DOHH2 (cell line): ENCODE measurements around the gene CCNA2.

ENCODE experiments used
- H3F3A ChIP-seq: fragments of 200-600 bp; sonication (generic), shearing (Covaris generic); 2 replicates; pipeline ENCODE4 v1.6.0; 2016; ENCODE audit warnings: antibody characterized with exemption, mild to moderate bottlenecking; ENCODE audit not compliant: control insufficient read depth, insufficient read depth
- H3K27ac ChIP-seq: fragments of 200-600 bp; sonication (generic); 2 replicates; pipeline ENCODE4 v1.5.1; 2014; ENCODE audit warnings: low read depth, mild to moderate bottlenecking, low read length, moderate library complexity
- H3K27me3 ChIP-seq: fragments of 200-600 bp; sonication (generic); 2 replicates; pipeline ENCODE4 v1.6.1; 2014; ENCODE audit warnings: mild to moderate bottlenecking, low read length, mixed read lengths; ENCODE audit not compliant: control insufficient read depth
- H3K36me3 ChIP-seq: fragments of 200-600 bp; sonication (generic); 2 replicates; pipeline ENCODE4 v1.6.1; 2014; ENCODE audit warnings: mild to moderate bottlenecking, low read length, moderate library complexity, mixed read lengths; ENCODE audit not compliant: control insufficient read depth
- H3K4me1 ChIP-seq: fragments of 200-600 bp; sonication (generic); 2 replicates; pipeline ENCODE4 v1.6.1; 2014; ENCODE audit warnings: mild to moderate bottlenecking, low read length, mixed read lengths; ENCODE audit not compliant: control insufficient read depth
- H3K4me2 ChIP-seq: fragments of 200-600 bp; sonication (generic); 2 replicates; pipeline ENCODE4 v1.6.0; 2014; ENCODE audit warnings: mild to moderate bottlenecking, low read length, moderate library complexity
- H3K4me3 ChIP-seq: fragments of 200-600 bp; sonication (generic); 2 replicates; pipeline ENCODE4 v1.5.1; 2014; ENCODE audit warnings: mild to moderate bottlenecking, low read length, mixed read lengths
- H3K79me2 ChIP-seq: fragments of 200-600 bp; sonication (generic); 2 replicates; pipeline ENCODE4 v1.6.1; 2014; ENCODE audit warnings: mild to moderate bottlenecking, low read length, mixed read lengths; ENCODE audit not compliant: control insufficient read depth
- H3K9me2 ChIP-seq: fragments of 200-600 bp; sonication (generic); replicated peaks from 2 replicates; pipeline ENCODE4 v1.6.1; 2014; ENCODE audit warnings: mild to moderate bottlenecking, low read length, mixed read lengths; ENCODE audit not compliant: control insufficient read depth
- H3K9me3 ChIP-seq: fragments of 200-600 bp; sonication (generic); 2 replicates; pipeline ENCODE4 v1.6.1; 2014; ENCODE audit warnings: antibody characterized with exemption, low read length, mixed read lengths; ENCODE audit not compliant: control insufficient read depth, insufficient read depth
- H4K20me1 ChIP-seq: fragments of 200-600 bp; sonication (generic); 2 replicates; pipeline ENCODE4 v1.6.0; 2014; ENCODE audit warnings: low read depth, mild to moderate bottlenecking, antibody characterized with exemption, low read length, moderate library complexity; ENCODE audit not compliant: control insufficient read depth, insufficient read depth
- EZH2phosphoT487 ChIP-seq: fragments of 200-600 bp; sonication (generic); IDR thresholded peaks from 2 replicates; pipeline ENCODE4 v1.6.1; 2017; ENCODE audit warnings: borderline replicate concordance, mild to moderate bottlenecking, antibody characterized with exemption, low read length, moderate library complexity, mixed read lengths
- TF ChIP-seq, protein P1 (sequence below): fragments of 200-600 bp; sonication (generic); IDR thresholded peaks from one replicate; pipeline ENCODE4 v1.5.1; 2014; ENCODE audit warnings: antibody characterized with exemption, mild to moderate bottlenecking, low read depth, low read length; ENCODE audit not compliant: poor library complexity, severe bottlenecking

Gene CCNA2

DNA sequence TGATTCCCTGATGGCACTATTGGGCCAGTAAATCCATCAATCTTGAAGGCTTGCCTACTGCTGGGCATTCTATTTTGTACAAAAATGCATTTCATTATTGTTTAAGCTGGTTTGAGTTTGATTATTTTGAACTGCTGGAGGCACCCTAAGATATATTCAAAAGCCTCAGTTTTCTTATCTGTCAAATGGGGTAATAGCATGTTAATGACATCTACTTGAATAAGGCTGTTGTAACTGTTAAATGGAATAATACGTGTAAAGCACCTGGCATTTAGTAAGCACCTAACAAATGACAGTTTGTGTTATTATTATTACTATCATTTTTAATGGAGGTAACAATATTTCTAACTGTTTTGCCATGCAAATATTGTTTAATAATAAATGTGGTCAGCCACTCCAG is 51.8 kb downstream of the CCNA2 start:
- H3F3A ChIP-seq = no peaks in the 10 kb centered on the region
- no peaks in the 10 kb centered on the region for H3K36me3 ChIP-seq
- no peaks in the 10 kb centered on the region for H3K79me2 ChIP-seq
- H3K4me1 ChIP-seq = no peaks in the 10 kb centered on the region
- no peaks in the 10 kb centered on the region for H4K20me1 ChIP-seq
- TF ChIP-seq, protein P1, sequence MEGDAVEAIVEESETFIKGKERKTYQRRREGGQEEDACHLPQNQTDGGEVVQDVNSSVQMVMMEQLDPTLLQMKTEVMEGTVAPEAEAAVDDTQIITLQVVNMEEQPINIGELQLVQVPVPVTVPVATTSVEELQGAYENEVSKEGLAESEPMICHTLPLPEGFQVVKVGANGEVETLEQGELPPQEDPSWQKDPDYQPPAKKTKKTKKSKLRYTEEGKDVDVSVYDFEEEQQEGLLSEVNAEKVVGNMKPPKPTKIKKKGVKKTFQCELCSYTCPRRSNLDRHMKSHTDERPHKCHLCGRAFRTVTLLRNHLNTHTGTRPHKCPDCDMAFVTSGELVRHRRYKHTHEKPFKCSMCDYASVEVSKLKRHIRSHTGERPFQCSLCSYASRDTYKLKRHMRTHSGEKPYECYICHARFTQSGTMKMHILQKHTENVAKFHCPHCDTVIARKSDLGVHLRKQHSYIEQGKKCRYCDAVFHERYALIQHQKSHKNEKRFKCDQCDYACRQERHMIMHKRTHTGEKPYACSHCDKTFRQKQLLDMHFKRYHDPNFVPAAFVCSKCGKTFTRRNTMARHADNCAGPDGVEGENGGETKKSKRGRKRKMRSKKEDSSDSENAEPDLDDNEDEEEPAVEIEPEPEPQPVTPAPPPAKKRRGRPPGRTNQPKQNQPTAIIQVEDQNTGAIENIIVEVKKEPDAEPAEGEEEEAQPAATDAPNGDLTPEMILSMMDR = no peak
- no peak for TF ChIP-seq EZH2phosphoT487
- no peak overlapping the region for H3K4me2 ChIP-seq
- H3K4me3 ChIP-seq = no peak overlapping the region
- no peaks in the 10 kb centered on the region; the same call in 1 of the 2 replicates for H3K27me3 ChIP-seq
- H3K27ac ChIP-seq = no peak overlapping the region
- no peaks in the 10 kb centered on the region for H3K9me3 ChIP-seq
- no peaks in the 10 kb centered on the region for H3K9me2 ChIP-seq

DNA sequence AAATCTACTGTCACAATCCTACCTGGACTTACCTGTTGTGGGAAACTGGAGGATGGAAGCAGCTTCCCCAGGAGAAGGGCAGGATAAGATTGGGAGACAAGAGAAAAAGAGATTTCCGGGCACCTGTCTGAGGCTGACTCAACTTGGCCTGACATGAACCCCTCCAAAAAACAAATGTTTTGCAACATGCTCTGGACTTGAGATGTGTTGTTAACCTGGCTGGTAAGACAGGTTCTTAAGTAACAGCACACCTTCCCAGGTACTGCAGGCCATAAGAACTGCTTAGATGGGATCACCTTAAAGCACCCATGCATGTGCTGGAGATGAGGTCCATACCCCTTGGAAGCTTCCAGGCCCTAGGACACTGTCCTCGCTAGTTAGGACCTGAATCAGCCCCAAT is 54.3 kb downstream of the CCNA2 start:
- no peaks in the 10 kb centered on the region for H3K79me2 ChIP-seq
- H3K9me3 ChIP-seq = no peaks in the 10 kb centered on the region
- no peaks in the 10 kb centered on the region; the same call in 1 of the 2 replicates for H3K27me3 ChIP-seq
- no peaks in the 10 kb centered on the region for H3K4me1 ChIP-seq
- H3K4me2 ChIP-seq = no peak overlapping the region
- no peak for TF ChIP-seq EZH2phosphoT487
- TF ChIP-seq, protein P1 = no peak
- H3K4me3 ChIP-seq = no peak overlapping the region
- no peaks in the 10 kb centered on the region for H3F3A ChIP-seq
- no peaks in the 10 kb centered on the region for H3K9me2 ChIP-seq
- no peak overlapping the region for H3K27ac ChIP-seq
- no peaks in the 10 kb centered on the region for H4K20me1 ChIP-seq
- no peaks in the 10 kb centered on the region for H3K36me3 ChIP-seq

DNA sequence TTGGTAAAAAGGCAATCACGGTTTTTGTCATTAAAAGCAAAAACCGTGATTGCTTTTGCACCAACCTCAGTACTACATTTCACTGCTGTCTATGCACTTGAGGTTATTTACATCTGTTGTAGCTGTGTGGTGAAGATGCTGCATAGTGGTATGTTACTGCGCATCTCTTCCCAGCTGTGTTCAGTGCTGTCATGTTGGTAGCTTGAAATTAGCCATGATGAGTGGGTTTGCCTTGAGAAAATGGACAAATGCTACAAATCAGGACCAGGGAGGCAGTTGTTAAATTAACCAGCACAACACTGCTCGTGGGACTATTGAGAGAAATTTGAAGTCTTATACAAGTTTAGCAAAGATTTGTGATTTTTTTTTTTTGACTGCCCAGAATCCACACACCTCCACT is 56.5 kb downstream of the CCNA2 start:
- H3F3A ChIP-seq = no peaks in the 10 kb centered on the region
- H3K4me1 ChIP-seq = no peaks in the 10 kb centered on the region
- H3K36me3 ChIP-seq = no peaks in the 10 kb centered on the region
- H3K79me2 ChIP-seq = no peaks in the 10 kb centered on the region
- TF ChIP-seq, protein P1 = no peak
- no peak for TF ChIP-seq EZH2phosphoT487
- no peaks in the 10 kb centered on the region for H4K20me1 ChIP-seq
- H3K27ac ChIP-seq = no peak overlapping the region
- H3K27me3 ChIP-seq = no peaks in the 10 kb centered on the region
- no peaks in the 10 kb centered on the region for H3K9me3 ChIP-seq
- H3K4me2 ChIP-seq = no peak overlapping the region
- no peaks in the 10 kb centered on the region for H3K9me2 ChIP-seq
- no peak overlapping the region for H3K4me3 ChIP-seq
